ENCODE results near the gene TLX1.
"Not testable (repeated sequence)": the region's sequence is repeated elsewhere in the genome, so short reads cannot be mapped to it uniquely, and the experiment has no call there.

TLX1 gene

DNA sequence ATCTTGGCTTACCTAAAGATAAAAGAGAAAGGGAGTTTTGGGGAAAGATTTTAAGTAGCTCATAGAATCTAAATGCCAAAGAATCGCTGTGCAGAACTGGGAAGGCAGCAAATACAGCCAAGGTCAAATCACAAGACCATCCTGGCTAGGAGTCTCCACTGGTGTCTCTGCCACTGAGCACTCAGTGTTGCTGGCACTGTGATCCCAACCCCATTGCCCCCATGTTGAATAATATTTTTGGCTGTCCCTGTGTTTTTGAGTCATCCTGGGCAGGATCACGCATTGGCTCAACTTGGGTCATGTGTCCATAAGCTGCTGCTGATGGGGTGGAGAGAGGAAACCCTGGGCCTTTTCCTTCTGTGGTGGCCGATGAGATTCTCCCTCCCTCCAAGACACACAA, 21.2 kb downstream of the TLX1 start:
- no peak for DNase-seq (ENCODE audit: low spot score)

GRCh38 chr10:101154506-101154905, 23.4 kb downstream of the TLX1 start:
- DNase-seq (ENCODE audit: low spot score) = not testable (repeated sequence)

DNA sequence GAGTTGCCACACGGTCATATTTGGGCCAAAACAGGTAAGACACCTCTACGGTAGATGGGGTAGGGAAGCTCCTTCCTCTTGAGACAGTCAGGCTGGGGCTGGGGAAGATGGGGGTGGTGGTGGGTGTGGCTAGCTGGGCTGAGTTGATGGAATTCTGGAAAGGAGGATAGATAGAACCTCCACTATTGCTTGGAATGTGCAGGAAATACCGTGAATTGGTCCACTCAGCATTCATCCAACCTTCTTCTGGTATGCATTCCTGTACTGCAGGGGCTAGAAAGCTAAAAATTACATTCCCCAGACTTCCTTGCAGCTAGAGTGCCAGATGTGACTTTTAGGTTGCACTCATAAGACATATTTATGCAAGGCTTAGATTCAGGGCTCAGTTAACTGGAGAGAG, 24.8 kb downstream of the TLX1 start:
- no peak for DNase-seq (ENCODE audit: low spot score)

GRCh38 chr10:101157756-101158458, 26.8 kb downstream of the TLX1 start:
- no peak for DNase-seq (ENCODE audit: low spot score)

DNA sequence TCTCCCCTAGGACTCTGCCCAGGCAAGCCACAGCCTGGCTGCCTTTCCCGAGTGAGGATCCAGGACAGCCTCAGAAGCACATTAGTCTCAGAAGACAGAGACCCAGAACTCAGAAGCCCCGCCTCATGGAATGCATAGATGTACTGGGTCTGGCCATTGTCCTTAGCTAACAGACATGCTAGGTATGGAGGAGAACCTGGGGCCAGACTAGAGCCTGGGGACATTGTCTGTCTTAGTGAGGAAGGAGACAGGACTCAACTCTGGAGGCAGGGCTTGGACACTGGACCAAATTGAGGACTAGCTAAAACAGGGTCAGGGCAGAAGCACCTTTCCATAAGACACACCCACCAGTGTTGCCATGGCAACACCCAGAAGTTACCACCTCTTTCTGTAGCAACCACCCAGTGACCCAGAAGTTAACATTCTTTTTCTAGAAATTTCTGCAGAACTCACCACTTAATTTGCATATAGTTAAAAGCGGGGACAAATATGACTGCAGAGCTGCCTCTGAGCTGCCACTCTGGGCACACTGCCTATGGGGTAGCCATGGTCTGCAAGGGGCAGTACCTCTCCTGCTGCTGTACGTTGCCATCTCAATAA, 27.5 kb downstream of the TLX1 start:
- DNase-seq (ENCODE audit: low spot score) = no peak

- peak; percentile 86 for DNase-seq (ENCODE audit: low spot score)
Observed at GRCh38 chr10:101161494-101162299, 30.6 kb downstream of the TLX1 start.

DNA sequence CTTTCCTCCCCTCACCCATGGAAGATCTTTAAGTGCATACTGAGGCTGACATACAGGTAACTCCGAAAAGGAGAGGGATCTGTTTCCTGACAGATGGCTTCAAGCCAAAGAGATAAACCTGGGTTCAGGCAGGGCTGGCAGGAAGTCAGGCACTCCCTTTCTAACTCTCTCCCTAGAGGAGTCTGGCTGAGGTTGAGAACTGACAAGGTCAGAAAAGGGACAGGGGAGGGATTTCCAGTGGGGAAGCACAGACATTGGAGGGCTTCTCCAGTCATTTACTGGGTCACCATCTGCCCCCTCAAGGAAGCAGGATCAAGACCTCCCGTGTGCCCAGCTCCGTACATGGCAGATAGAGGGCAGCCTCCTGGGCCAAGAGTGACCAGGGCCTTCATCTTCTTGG, 31.6 kb downstream of the TLX1 start:
- DNase-seq (ENCODE audit: low spot score) = no peak

- no peak for DNase-seq (ENCODE audit: low spot score)
Observed at GRCh38 chr10:101164020-101164419, 32.9 kb downstream of the TLX1 start.

- no peak for DNase-seq (ENCODE audit: low spot score)
Observed at GRCh38 chr10:101165736-101166135, 34.6 kb downstream of the TLX1 start.

GRCh38 chr10:101166430-101166829, 35.3 kb downstream of the TLX1 start:
- no peak for DNase-seq (ENCODE audit: low spot score)

DNA sequence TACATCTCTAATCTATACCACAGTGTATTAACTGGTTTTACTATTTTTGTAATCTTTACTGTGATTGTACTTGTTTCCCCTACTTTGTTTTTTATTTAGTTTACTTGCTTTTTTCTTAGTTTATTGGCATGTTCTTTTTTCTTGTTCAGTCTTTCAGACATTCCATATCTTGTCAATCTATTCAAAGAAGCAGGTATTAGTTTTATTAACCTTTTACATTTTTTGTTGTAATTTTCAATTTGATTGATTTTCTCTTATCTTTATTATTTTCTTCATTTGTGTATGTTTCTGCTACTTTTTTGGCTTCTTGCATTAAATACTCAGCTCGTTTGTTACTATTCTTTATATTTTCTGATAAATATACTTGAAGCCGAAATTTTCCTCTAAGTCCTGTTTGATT, 41.6 kb downstream of the TLX1 start:
- no peak for DNase-seq (ENCODE audit: low spot score)

DNA sequence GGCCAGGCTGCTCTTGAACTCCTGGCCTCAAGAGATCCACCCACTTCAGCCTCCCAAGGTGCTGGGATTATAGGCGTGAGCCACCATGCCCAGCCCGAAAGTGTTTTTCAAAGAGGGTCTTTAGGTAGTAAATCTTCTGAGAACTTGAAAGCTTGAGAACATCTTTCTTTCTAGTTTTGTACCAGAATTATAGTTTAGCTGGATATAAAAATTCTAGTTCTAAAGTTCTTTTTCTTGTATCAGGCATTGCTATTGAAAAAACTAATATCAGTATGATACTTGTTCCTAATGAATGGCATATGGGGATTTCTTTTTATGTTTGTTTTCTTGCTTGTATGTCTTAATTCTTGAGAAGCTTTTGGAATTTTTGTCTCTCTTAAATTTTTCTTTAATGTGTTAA, 43.2 kb downstream of the TLX1 start:
- no peak for DNase-seq (ENCODE audit: low spot score)

GRCh38 chr10:101176577-101176976, 45.5 kb downstream of the TLX1 start:
- DNase-seq (ENCODE audit: low spot score) = no peak

DNA sequence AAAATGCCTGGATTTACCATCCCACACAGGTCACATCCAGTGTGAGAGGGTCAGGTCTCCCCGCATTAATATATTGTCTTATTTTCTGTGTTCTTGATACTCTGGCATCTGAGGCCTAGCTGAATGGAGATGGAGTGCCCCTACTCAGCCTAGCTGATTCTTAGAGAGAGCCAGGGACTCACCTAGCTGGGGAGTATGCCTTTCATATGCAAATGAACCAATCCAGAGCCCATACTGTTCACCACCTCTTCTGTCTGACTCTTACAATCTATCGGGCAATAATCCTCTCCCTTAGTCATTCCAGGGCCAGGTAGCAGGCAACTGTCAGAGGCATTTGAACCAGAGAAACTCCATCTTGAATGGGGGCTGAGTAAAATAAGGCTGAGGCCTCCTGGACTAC, 51.8 kb downstream of the TLX1 start:
- no peak for DNase-seq (ENCODE audit: low spot score)

DNA sequence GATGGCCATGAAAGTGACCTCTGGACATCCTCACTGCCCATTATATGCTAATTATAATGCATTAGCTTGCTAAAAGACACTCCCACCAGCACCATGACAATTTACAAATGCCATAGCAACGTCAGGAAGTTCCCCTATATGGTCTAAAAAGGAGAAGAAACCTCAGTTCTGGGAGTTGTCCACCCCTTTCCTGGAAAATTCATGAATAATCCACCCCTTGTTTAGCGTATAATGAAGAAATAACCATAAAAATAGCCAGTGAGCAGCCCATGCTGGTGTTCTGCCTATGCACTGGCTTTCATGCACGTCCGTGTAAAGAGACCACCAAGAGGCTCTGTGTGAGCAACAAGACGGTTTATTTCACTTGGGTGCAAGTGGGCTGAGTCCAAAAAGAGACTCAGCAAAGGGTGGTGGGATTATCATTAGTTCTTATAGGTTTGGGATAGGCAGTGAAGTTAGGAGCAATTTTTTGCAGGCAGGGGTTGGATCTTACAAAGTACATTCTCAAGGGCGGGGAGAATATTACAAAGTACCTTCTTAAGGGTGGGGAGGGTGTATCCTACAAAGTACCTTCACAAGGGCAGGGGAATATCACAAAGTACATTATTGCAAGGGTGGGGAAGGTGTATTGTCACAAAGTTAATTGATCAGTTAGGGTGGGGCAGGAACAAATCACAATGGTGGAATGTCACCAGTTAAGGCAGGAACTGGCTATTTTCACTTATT, 52.5 kb downstream of the TLX1 start:
- no peak for DNase-seq (ENCODE audit: low spot score)

Data from cerebellar cortex (tissue), 1 donor.